G401 (cell line): Measurements from ENCODE around the gene CLMN. TPM values are rescaled to one million over a fixed set of nuclear protein-coding genes. Genes with fewer than 3 reads are reported as not detected.
A peak's percentile ranks its signal among the peaks of the same experiment; 100 is the strongest.

Source experiments
- DNase-seq: peaks from one replicate; pipeline ENCODE4 v3.0.0-alpha.2; 2015; ENCODE audit warnings: low spot score
- in situ Hi-C: cut with HindIII; loops from 2 replicates; pipeline ENCODE4 v1.10.0; 2016; ENCODE audit warnings: low sequenced_read_pairs, mixed read lengths
- total RNA-seq: library from RNA; depleted of rRNA; stranded (reverse); fragments of >200 nt; shearing (Covaris generic); gene quantifications from 2 replicates; pipeline ENCODE4 v1.2.3, GENCODE V29; 2014; rRNA removed

CLMN gene
- total RNA-seq, result not detected in 2 replicates

DNA sequence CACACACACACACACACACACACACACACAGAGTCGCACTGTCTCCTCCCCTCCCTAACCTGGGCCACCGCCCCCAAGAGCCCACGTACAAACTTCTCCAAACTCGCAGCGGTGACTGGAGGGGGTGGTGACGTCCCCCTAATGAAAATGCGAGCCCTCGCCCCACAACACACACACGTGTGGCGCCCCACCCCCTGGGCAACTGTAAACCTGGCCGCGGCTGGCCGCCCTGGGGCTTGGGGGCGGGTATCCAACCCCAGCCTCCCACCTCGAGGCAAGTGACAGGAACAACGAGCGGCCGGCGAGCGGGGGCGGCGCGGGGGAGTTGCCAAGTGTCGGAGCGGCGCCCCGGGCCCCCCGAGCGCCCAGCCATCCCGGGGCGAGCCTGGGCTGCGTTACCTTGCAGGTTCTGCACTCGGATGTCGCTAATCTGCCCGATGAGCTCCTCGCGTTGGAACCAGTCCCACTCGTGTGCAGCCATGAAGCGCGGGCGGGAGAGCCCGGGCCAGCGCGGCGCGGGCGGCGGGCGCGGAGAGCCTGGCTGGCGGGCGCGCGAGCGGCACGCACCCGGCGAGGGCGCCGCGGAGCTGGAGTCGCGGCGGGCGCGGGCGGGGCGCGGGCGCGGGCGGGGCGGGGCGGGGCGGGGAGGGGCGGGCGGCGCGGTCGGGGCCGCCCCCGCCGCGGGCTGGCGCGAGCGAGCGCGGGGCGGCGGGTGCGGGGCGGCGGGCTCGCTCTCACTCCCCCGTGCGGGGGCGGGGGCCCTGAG, at the start of gene CLMN:
CLMN (minus strand) TSS at position 597 of the 766 bp plus-strand sequence; CDS start at position 481, 116 bp downstream.
- in situ Hi-C loops, result no loop called here
- DNase-seq, result peak; percentile 35

GRCh38 chr14:95365401-95365800, 45.7 kb upstream of the CLMN start:
- DNase-seq, result no peak
- in situ Hi-C loops, result no loop called here

- no peak for DNase-seq
- in situ Hi-C loops, result no loop called here
Measured at GRCh38 chr14:95364481-95365209, 44.9 kb upstream of the CLMN start.

GRCh38 chr14:95363468-95363954, 43.8 kb upstream of the CLMN start:
- in situ Hi-C loops, result no loop called here
- DNase-seq, result no peak

GRCh38 chr14:95362138-95362494, 42.4 kb upstream of the CLMN start:
- no peak for DNase-seq
- in situ Hi-C loops, result no loop called here

DNA sequence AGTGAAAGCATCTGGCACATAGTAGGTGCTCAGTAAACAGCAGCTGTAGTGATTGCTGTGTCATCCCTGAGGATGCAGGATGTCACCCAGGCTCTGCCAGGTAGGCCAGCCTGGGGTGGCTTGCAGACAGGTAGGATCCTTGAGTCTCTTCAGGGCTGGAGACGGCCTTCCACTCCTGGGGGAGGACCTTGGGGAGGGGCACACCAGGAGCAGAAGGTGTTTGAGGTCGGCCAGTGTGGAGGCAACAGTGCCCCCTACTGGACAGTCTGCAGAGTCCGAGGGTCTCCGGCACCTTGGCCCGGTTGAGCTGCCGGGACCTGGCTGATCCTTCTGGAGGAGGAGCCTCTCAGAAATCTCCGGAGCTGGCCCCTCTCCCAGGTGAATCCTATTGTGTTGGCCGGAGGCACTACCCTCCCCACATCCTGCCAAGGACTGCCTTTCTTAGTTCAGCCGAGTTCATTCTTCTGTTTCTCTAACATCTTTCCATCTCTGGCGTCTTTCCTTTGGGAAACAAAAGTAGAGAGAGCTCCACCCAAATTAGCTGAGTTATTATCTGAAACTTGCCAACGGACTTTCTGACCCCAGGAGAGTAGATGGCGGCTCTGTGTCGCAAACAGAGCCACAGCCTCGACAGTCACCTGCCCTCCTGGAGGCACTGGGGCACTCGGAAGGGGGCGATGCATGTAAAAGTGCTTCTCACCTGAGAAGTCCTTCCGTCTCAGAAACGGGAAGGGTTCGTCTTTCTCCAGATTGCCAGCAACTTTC, 41.8 kb upstream of the CLMN start:
- in situ Hi-C loops, result no loop called here
- DNase-seq, result peak; percentile 0

DNA sequence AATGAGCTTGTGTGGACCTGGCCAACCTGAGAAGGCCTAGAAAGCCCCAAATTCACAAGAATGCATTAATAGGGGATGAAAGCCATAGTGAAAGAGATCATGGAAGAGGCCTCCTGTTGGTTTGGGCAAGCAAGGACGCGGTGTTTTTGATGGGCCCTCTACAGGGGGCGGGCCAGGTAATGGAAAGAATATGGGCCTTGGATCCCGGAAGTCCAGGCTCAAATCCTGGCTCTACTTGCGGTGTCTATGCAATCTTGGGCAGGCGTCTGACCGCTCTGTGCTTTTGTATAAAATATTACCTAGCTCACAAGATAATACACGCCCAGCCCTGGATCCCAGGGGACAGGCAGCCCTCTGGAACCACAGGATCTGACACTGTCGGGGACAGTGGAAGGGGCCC, 41.1 kb upstream of the CLMN start:
- DNase-seq, result no peak
- in situ Hi-C loops, result no loop called here

GRCh38 chr14:95359994-95360826, 40.5 kb upstream of the CLMN start:
- DNase-seq, result peak; percentile 7
- in situ Hi-C loops, result no loop called here

DNA sequence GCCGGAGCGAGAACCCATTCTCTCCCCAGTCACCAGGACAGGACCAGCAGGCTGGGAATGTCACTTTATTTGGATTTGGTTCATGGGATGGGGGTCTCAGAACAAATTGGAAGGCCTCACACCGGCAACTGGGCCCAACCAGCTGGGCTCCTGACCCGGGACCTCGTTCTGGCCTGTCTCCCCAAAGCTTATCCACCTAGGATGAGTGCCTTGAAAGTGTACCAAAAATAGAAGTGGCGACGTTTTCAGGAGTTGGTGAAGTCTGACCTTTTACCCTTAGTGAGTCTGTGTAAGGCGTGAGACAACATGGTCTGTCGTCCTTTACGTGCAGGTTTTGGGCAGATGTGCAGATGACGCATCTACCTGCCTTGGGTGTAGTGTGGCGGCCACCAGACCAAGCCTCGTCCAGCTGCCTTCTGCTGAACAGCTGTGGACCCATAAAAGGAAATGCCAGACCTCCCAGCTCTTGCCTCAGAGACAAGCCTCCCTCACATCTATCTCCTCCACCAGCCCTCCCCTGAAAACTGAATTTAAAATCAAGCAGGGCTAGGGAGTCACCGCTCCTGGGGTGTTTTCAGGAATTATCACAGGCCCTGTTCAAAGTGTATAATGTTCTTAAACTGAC, 36.6 kb upstream of the CLMN start:
- no peak for DNase-seq
- in situ Hi-C loops, result no loop called here

DNA sequence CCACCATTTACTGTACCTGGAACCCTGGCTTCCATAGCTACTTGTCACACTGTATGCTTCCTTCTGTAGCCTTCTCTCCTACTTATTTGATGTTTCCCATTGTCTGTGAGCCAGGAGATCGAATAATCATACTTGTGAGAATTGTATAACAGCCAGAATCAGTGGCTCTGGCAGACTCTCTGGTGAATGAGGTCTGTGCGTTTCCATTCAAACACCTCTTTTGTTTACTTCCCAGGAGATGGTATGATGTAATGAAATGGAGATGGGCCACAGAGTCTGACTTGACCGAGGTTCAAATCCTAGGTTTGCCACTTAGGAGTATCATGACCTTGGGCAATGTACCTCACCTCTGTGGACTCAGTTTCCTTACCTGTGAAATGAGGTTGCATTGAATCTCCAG, 35.7 kb upstream of the CLMN start:
- in situ Hi-C loops, result no loop called here
- no peak for DNase-seq

GRCh38 chr14:95354834-95355233, 35.1 kb upstream of the CLMN start:
- in situ Hi-C loops, result no loop called here

DNA sequence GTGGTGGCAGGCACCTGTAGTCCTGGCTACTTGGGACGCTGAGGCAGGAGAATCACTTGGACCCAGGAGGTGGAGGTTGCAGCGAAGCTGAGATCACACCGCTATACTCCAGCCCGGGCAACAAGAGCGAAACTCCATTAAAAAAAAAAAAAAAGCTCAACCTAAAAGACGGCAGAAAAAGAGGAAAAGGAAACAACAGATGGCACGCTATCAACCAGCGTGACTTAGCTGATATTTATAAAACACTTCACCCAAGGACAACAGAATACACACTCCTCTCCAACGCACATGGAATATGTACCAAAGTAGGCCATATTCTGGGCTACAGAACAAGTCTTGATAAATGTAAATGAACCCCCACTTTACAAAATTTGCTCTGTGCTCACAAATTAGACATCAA, 34.0 kb upstream of the CLMN start:
- no peak for DNase-seq
- in situ Hi-C loops, result no loop called here

More at GRCh38 chr14:95354834-95355233, 35.1 kb upstream of the CLMN start:
- DNase-seq, result no peak

- no peak for DNase-seq
- in situ Hi-C loops, result no loop called here
Measured at GRCh38 chr14:95353007-95353406, 33.3 kb upstream of the CLMN start.

GRCh38 chr14:95352481-95352880, 32.8 kb upstream of the CLMN start:
- DNase-seq, result no peak
- in situ Hi-C loops, result no loop called here

- in situ Hi-C loops, result no loop called here
Measured at GRCh38 chr14:95349241-95349640, 29.5 kb upstream of the CLMN start.

GRCh38 chr14:95348395-95349080, 28.8 kb upstream of the CLMN start:
- in situ Hi-C loops, result no loop called here
- DNase-seq, result no peak

More at GRCh38 chr14:95349241-95349640, 29.5 kb upstream of the CLMN start:
- DNase-seq, result no peak

- in situ Hi-C loops, result no loop called here
- no peak for DNase-seq
Measured at GRCh38 chr14:95346820-95347219, 27.1 kb upstream of the CLMN start.

- DNase-seq, result no peak
- in situ Hi-C loops, result no loop called here
Measured at GRCh38 chr14:95346266-95346665, 26.6 kb upstream of the CLMN start.
